Inflammatory macrophage (primary cell): ENCODE data around the gene CORO2A.
"Not testable (repeated sequence)": the region's sequence is repeated elsewhere in the genome, so short reads cannot be mapped to it uniquely, and the experiment has no call there.

Source experiments
- DNase-seq, 2 donors: peaks; one replicate each; pipeline ENCODE4 v3.0.0-alpha.2; 2020 to 2022

Gene CORO2A

DNA sequence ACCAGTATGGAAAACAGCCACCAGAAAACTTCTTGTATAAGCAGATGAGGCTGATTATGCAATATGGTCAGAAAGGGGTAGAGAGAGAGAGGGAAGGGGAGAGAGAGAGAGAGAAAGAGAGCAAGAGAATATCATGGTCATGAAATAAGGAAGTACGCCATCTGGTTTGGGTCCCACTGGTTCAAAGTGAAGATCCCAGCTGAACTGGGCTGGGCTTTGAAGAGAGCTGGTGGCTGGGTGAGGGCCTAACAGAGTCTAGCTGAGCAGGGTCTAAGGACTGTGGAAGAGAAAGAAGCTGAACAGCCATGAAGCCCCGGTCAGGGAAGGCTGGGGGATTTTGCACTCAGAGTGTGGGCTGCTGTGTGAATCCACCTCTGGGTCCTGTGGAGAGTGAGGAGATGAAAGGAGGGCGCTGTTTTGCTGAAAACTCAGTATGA, 88.0 kb downstream of the CORO2A start:
- peak in 1 of 2 donors; percentile 70 for DNase-seq

DNA sequence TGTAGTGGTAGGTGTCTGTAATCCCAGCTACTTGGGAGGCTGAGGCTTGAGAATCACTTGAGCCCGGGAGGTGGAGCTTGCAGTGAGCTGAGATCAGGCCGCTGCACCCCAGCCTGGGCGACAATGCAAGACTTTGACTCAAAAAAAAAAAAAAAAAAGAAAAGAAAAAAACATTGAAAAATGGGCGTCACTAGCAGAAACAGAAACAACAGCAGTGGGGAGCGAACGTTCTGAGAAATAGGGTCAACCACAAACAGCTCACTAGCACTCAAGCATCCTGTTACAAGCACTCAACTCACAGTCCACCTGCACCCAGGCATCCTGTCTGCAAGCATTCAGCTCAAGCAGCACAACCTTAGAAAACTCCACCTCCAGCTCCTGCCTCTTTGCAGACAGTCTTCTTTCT, 90.6 kb downstream of the CORO2A start:
- DNase-seq = peak; percentile 30 to 40

DNA sequence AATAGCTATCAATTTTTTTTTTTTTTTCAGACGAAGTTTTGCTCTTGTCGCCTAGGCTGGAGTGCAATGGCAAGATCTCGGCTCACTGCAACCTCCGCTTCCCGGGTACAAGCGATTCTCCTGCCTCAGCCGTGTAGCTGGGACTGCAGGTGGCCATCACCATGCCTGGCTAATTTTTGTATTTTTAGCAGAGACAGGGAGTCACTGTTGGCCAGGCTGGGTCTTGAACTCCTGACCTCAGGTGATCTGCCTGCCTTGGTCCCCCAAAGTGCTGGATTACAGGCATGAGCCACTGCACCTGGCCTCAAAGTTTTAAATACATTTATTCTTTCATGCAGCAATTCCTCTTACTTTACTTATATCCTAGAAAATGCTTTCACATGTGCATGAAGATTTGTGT, 91.0 kb downstream of the CORO2A start:
- DNase-seq = no peak

DNA sequence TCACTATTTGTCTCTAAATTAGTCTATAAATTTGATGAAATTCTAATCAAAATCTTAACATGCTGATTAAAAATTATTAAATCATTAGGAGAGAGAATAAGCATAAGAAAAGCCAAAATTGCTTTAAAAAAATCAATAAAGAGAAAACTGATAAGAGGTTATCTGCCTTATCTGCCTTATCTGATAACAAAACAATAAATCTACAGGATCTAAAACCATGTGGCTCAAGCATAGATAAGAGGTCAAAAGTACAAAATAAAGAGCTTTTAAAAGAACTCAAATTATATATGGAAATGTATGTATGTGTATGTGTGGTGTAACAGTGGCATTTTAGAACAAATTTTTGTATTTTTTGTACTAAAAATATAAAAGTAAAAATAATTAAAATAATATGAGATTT, 92.0 kb downstream of the CORO2A start:
- DNase-seq = no peak

DNA sequence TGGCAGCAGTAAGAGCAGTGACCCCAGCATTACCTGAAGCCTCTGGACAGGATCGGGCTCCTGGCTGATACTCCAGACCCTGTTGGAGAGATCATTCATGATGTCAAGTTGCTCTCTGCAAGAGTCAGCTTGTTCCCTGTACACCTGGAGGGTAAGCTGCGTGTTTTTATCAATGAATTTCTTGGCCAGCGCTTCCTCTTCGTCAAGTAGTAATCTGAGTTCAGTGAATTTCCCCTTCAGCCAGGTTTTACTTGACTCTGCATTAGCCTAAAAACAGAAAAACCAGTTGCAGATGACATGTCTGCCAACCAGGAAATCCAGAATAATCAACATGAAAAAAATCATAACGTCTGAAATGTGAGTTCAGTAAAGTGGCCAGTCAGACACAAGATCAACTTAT, 92.5 kb downstream of the CORO2A start:
- no peak for DNase-seq

DNA sequence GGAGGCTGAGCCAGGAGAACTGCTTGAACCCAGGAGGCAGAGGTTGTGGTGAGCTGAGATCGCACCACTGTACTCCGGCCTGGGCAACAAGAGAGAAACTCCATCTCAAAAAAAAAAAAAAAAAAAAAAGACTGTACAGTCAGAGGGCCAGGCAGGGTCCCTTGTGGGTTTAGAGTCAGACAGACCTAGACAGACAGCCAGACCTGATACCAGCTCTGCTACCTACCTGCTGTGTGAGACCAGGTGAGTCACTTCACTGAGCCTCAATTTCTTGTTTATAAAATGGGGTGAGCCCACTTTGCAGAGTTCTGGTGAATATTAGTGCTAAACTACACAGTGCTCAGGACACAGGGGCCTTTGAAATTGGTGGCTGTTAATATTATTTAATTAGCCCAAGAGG, 93.1 kb downstream of the CORO2A start:
- DNase-seq = no peak

DNA sequence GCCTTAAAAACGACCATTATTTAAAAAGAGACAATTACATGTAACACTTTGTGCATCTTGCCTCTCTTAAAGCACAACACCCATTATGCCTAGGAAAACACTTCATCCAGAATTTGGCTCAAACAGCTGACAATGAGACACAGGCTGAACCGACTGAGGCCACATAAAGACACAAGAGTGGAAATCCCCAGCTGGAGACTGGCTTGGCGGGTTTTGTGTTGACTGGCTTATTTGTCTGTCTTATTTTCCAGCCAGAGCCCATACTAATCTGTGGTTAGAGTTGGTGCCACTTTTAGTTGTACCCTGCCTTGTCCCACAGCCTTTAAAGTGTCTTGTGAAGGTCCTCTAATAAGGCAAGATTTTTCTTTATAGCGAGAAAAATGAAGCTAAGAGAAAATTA, 94.6 kb downstream of the CORO2A start:
- no peak for DNase-seq

DNA sequence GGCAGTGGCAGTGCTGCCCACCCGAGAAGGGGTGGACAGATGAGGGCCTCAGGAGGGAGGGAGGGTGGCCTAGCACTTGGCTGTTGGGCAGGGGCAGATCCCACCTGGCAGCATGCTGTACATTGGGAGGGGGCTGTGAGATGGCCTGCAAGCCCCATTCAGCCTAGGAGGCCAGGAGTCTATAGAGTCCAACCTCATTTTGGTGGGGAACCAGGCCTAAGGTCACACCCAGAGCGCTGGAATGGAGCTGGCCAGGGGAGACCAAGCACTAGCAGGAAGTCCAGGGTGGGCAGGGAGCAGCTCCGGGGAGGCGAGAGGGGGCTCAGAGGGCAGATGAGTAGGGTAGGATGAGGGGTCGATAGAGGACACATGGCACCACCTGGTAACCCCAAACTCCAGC, 96.3 kb downstream of the CORO2A start:
- DNase-seq = no peak

DNA sequence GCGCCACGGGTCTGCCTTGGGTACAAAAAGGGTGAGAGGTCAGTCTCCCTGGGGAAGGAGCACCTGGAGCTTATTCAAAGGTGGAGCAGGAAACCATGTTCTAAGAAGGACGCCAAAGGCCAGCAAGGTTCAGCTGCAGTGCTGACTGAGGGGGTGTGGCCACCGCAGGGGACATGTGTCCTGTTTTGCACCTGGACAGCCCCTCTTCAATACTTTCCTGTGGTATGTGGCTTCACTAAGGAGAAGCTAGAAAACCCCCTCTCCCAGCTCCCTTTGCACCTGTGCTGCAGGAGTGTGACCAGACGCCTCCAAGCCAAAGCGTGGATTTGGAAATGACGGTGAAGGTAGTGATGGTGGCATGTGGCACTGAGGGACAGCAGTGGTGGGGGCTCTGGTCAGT, 97.0 kb downstream of the CORO2A start:
- no peak for DNase-seq

DNA sequence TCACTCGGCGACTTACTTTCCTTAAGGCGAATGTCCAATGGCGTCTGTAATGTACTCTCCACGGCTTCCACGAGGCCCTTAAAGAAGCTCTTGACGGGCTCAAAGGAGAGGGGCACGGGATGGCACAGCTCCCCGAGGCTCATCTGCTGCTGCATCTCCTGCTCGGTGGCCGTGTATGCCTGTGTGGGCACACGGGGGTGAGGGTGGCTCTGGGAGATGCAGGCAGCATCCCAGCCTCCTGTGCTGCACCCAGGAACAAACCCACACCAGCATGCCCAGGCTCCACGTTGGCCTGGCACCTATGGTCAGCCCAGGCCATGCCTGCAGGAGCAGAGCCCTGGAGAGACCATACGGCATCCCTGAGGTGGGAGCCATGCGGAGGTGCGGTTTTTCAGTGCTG, 97.6 kb downstream of the CORO2A start:
- no peak for DNase-seq

DNA sequence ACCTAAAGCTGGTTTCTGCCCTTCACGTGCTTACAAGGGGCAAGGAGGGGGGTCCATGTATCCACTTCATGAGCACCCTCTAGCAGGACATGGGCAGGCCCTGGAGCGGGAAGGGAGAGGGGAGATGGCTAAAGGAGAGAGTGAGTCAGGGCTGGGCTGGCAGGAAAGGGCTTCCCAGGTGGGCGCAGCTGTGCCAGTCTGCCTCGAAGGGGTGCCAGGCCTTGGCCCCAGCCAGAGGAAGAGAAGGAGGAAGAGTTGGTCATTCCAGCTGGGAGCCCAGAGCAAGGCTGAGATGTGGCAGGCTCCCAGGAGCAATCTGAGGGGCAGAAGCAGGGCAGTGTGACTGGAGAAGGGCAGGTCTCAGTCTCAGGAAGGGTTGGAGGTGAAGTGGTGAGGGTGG, 98.1 kb downstream of the CORO2A start:
- no peak for DNase-seq

DNA sequence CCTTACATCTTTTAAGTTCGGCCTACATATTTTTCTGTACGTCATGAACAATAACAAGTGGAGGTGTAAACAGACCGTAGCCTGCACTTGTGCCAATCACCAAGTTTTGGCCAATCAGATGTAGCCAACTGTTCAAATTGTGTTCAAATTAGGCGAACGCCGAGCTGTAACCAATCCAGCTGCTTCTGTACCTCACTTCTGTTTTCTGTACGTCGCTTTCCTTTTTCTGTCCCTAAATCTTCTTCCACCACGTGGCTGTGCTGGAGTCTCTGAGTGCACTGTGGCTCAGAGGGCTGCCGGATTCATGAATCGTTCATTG, 99.9 kb downstream of the CORO2A start:
- DNase-seq = no peak

DNA sequence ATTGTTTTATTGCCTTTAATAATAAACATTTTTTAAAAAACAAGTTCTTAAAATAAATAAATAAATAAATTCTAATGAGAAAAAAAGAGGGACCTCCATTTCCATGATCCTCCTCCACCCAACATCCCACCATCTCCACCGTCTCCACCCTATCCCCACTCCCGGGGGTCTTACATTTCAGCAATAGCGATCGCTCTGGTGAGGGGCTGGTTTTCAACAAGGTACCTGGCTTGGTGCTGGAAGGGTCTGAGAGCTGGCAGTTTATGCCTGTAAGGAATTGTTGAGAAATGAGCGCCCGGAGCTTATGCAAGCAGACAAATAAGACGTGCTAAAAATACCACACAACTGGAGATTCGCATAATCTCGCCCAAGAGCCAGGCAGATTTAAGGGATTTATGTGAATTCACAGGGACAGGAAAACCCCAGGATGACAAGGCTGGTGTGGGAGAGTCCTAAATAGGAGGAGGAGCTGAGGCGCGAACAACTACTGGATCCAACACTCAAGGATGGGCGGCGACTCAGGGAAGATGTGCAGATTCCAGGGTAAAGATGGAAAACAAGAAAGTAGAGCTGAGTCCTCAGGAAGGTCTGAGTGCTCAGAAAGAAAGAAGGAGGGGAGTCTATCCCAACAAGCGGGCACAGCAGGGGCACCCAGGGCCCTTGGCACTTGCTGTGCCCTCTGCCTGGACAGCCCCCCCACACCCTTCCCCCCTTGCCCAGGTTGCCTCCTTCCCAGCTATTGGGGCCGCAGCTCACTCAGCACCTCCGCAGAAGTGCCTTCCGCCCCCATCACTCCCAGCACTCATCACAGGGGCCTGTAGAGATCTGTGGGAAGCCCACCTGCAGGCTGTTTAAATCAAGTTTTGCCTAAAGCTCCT, 100.5 kb downstream of the CORO2A start:
- no peak for DNase-seq

DNA sequence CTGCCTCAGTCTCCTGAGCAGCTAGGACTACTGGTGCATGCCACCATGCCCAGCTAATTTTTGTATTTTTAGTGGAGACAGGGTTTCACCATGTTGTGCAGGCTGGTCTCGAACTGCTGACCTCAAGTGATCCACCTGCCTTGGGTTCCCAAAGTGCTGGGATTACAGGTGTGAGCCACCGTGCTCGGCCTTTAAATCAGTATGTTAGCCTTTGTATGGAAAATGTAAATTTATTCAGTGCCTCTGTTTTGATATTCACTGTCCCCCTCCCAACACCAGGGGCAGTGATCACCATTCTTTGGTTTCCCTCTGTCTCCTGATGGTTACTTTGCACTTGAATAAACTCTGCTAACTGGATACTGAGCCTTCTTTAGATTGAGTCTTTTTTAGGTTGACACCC, 101.8 kb downstream of the CORO2A start:
- not testable (repeated sequence) for DNase-seq

DNA sequence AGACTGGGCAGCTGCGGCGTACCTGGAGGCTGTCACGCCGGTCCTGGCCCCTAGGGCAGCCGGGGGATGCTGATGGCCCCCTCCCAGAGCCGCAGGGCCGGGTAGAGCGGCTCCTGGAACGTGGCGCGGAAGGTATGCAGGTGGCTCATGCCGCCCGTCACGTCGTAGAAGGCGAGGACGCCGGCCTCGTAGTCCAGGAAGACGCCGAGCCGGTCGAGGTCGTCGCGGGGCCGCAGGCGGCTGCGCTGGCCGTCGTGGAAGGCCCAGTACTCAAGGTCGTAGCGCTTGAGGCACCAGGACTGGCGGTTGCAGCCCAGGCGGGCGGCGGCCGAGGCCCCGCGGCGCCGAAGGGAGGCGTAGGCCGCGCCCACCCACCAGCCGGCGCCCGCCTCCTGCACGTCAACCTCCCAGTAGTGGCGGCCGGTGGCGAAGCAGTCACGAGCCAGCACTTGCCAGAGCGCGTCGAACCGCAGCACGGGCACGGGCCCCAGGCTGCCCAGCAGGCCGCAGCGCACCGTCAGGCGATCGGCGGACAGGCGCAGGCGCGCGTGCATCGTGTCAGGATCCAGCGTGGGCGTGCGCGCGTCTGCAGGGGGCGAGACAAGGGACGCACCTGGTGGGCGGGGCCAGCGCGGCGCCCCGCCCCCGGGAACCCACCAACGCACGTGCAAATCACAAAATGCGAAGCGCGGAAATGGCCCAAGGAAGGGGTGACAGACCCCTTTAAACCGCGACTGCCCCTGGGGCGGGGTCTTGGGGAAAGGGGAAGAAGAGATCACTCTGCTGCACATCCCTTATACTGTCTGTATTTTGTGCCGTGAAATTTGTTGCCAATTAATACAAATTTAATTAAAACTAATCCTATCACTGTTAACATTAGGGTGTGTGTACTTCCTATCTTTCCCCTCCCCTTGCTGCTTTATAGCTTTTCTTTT, 104.8 kb downstream of the CORO2A start:
- peak; percentile 51 to 63 for DNase-seq

DNA sequence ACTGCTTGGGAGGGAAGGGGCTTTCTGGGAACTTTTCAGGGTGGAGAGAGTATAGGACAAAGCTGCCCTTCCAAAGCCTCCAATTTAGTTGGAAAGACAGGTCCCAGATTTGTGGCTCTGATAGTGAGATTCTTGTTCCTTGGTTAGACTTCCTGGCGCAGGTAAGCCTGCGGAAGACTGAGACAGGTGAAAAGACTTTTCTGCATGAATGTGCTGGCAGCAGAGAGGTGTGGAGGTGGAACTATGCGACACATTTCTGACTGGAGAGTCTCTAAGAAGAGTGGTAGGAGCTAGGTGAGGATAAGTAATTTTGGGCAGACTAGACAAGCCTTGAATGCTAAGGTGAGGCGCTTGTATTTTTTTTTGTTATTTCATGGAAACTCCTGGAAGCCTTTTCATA, 106.0 kb downstream of the CORO2A start:
- no peak for DNase-seq

DNA sequence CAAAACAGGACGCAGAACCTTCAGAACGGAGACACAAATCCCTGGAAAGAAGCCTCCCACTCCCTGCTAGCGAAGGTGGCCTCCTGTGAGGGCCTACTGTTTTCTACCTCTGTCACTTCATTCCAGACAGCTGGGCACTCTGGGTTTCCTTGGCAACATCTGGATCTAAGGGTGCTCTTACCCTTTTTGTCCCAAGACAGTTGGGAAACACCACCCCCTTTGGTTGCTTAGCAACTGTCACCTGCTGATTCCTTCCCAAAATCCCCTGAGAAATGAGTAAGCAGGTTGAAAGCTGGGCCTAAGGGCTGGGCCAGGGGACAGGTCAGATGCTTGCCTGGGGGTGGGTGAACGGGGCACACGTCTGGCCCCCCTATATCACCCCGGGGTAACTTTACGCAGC, 106.5 kb downstream of the CORO2A start:
- no peak for DNase-seq

DNA sequence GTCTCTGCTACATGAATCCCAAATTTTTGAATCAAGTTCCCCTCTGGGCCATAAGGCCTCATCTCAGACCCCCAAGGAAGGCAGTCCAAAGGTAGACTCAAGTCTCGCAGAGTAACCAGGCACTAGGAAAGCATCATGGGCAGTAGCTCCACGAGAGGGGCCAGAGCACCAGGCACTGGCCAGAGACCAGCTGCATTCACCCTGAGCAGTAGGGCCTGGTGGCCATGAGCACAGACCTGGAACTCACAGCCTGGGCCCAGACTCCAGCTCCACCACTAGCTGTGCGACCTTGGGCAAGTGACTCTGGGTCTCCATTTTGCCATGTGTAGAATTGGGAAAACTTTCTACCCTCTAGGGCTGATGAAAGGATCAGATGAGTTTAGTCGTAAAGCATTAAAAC, 107.4 kb downstream of the CORO2A start:
- no peak for DNase-seq

DNA sequence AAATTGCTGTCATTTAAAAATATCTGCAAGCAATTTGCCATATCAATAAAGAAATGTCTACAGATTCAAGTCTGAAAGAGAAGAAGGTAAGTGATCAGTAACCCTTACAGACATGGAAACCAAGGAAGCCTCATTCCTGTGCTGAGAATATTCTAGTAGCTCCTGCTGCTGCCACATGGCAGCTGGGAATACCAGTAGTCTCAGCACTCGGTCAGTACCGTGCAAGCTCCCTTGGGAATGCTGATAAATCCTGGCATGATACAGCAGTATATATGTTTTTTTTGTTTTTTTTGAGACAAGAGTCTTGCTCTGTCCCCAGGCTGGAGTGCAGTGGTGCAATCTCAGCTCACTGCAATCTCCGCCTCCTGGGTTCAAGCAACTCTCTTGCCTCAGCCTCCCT, 108.0 kb downstream of the CORO2A start:
- no peak for DNase-seq

DNA sequence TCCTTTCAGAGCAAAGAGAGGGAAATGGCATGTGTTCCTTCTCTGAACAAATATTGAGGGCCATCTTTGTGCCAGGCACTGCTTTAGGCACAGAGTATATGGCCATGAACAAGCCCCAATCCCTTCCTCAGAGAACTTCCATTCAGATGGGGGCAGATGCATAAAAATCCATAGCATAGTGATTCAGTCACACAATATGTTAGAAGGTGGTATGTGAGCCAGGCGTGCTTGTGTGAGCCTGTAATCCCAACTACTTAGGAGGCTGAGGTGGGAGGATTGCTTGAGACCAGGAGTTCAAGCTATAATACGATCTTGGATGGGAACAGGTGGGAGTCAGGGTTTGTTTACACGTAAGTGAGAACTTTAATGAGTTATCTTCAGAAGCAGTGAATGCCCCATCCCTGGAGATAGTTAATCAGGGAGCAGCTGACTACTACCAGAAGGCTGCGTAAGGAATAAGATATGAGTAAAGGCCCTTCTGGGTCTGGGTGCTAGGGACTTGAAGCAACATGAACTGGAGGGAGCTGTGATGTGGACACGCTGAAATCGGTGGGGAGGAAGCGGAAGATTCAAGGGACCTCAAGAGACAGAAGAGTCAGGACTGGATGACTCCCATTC, 108.8 kb downstream of the CORO2A start:
- no peak for DNase-seq

DNA sequence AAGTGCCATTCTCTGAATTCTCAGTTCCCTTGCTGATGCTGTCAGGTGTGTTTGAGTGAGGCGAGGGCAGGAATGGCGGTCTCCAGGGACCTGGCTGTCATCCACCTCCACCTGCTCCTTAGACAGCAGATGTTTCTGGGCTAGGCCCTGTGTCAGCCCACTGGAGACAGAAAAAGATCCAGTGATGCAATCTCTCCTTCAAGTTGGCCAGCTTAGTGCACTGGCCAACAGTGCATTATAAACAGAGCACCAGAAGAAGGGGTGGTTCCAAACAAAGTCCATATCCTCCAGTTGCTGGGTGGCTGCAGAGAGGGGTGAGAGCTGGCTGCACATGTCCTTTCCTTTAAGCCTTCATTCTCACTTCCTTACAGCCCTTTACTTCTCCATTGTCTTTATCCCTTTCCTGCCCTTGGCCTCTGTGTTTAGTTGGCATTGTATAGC, 109.4 kb downstream of the CORO2A start:
- DNase-seq = peak in 1 of 2 donors; percentile 48

DNA sequence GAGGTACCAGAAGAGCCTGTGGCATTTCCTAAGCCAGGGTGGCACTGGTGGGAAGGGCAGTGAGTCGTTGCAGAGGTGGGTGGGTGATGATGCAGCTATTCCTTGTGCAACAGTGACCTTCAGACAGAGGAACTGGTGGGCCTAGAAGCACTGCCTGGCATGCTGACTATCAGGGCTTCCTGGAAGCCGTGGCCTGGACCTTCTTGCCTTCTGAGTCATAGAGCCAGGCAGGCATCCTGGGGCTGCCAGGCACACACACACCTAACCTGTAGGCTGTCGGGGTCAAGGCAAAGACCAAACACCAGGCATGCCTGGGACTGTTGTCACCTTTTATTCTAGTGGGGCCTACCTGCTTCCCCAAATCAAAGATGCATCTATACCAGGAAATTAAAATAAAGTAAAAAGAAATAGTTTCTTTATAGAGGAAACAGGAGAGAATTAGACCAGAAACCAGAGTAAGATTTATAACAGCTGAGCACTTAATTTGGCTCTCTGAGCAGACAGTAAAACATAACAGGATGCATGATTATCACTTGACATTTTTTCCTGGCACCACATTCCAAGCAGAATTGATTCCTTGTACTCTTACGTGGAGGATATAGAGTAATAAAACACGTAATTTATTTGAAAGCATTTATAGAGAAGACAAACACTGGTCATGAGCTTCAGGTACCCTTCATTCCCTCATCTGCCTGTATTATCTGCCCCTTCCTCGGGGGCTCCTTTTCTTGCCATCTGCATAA, 110.8 kb downstream of the CORO2A start:
- DNase-seq = peak; percentile 87 to 95

DNA sequence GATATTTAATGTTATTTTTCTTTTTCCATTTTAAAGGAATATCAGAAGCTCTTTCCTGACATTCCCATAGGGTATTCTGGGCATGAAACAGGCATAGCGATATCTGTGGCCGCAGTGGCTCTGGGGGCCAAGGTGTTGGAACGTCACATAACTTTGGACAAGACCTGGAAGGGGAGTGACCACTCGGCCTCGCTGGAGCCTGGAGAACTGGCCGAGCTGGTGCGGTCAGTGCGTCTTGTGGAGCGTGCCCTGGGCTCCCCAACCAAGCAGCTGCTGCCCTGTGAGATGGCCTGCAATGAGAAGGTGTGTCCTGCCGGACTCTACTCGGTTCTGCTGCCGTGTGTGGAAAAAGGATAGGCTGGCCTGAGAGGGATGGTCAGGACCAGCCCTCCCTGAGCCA, 111.7 kb downstream of the CORO2A start:
- DNase-seq = no peak
